HepG2 (cell line): Measurements from ENCODE around the gene ARF5. TPM values are rescaled to one million over a fixed set of nuclear protein-coding genes. Genes with fewer than 3 reads are reported as not detected.

Experiments used
- ARID3A ChIP-seq: IDR thresholded peaks from 2 replicates; pipeline ENCODE4 v1.6.1; 2012; ENCODE audit warnings: low read depth, low read length, improper control_type of control experiment
- CBX2 ChIP-seq, 2 experiments: fragments of 200-600 bp in 1 of 2; sonication (generic); formaldehyde crosslinking in 1 of 2; IDR thresholded peaks; 2 replicates each; pipeline versions ENCODE4 v1.7.0 to v1.8.1; 2018 to 2022; ENCODE audit warnings: low read depth in 2 of 2, low read length in 1 of 2, mild to moderate bottlenecking in 1 of 2, missing genetic modification reagents in 1 of 2
- ELF1 ChIP-seq: sonication (generic); formaldehyde crosslinking; IDR thresholded peaks from 2 replicates; pipeline ENCODE4 v1.4.0; 2020; ENCODE audit warnings: missing genetic modification reagents
- MZF1 ChIP-seq: sonication (generic); formaldehyde crosslinking; IDR thresholded peaks from 2 replicates; pipeline ENCODE4 v1.8.1; 2023; ENCODE audit warnings: mild to moderate bottlenecking, missing genetic modification reagents, borderline replicate concordance
- RFXANK ChIP-seq: IDR thresholded peaks from 2 replicates; pipeline ENCODE4 v1.6.1; 2016
- SMAD9 ChIP-seq: sonication (generic); formaldehyde crosslinking; IDR thresholded peaks from 2 replicates; pipeline ENCODE4 v1.5.1; 2020; ENCODE audit warnings: mild to moderate bottlenecking, missing genetic modification reagents
- SOX13 ChIP-seq, 3 experiments: fragments of 450-650 bp in 1 of 3; sonication (generic) in 1 of 3; formaldehyde crosslinking in 1 of 3; IDR thresholded peaks in 2 of 3; conservative IDR thresholded peaks in 1 of 3; 2 replicates each; pipeline versions ENCODE4 v1.5.0 to v1.6.1; 2016 to 2020; ENCODE audit warnings: antibody characterized with exemption in 1 of 3, mild to moderate bottlenecking in 1 of 3, missing compliant biosample characterization in 1 of 3, missing genetic modification reagents in 1 of 3, moderate library complexity in 1 of 3
- SP2 ChIP-seq: sonication (generic); formaldehyde crosslinking; IDR thresholded peaks from 2 replicates; pipeline ENCODE4 v1.5.1; 2020; ENCODE audit warnings: mild to moderate bottlenecking, missing genetic modification reagents
- TBL1XR1 ChIP-seq: fragments of 150-350 bp; IDR thresholded peaks from 2 replicates; pipeline ENCODE4 v1.6.1; 2014; ENCODE audit warnings: borderline replicate concordance, low read length; ENCODE audit not compliant: partially characterized antibody
- TBX3 ChIP-seq: fragments of 450-650 bp; IDR thresholded peaks from 2 replicates; pipeline ENCODE4 v1.6.1; 2017; ENCODE audit warnings: antibody characterized with exemption, mild to moderate bottlenecking, inconsistent platforms, borderline replicate concordance
- USF2 ChIP-seq, 2 experiments: sonication (generic) in 1 of 2; formaldehyde crosslinking in 1 of 2; IDR thresholded peaks; 2 replicates each; pipeline versions ENCODE4 v1.5.1 to v1.6.1; 2011 to 2020; ENCODE audit warnings: borderline replicate concordance in 1 of 2, low read depth in 1 of 2, low read length in 1 of 2, mild to moderate bottlenecking in 1 of 2, missing genetic modification reagents in 1 of 2, moderate library complexity in 1 of 2
- ZIK1 ChIP-seq: sonication (generic); formaldehyde crosslinking; IDR thresholded peaks from 2 replicates; pipeline ENCODE4 v1.5.0; 2020; ENCODE audit warnings: mild to moderate bottlenecking, low read depth, missing genetic modification reagents, borderline replicate concordance
- ZNF160 ChIP-seq: sonication (generic); formaldehyde crosslinking; IDR thresholded peaks from 2 replicates; pipeline ENCODE4 v1.8.0; 2022; ENCODE audit warnings: mild to moderate bottlenecking, inconsistent platforms, missing genetic modification reagents
- ZNF234 ChIP-seq: sonication (generic); formaldehyde crosslinking; conservative IDR thresholded peaks from 2 replicates; pipeline ENCODE4 v1.5.1; 2020; ENCODE audit warnings: mild to moderate bottlenecking, missing genetic modification reagents
- ZNF292 ChIP-seq: sonication (generic); formaldehyde crosslinking; IDR thresholded peaks from 2 replicates; pipeline ENCODE4 v1.8.1; 2022; ENCODE audit warnings: mild to moderate bottlenecking, low read depth, missing genetic modification reagents, borderline replicate concordance
- ZNF503 ChIP-seq: sonication (generic); formaldehyde crosslinking; IDR thresholded peaks from 2 replicates; pipeline ENCODE4 v1.4.0; 2020; ENCODE audit warnings: missing genetic modification reagents
- ZNF569 ChIP-seq: sonication (generic); formaldehyde crosslinking; IDR thresholded peaks from 2 replicates; pipeline ENCODE4 v1.5.0; 2020; ENCODE audit warnings: mild to moderate bottlenecking, missing genetic modification reagents, moderate library complexity, borderline replicate concordance
- polyA plus RNA-seq, 8 experiments: library from polyadenylated mRNA; depleted of rRNA in 3 of 8; stranded (reverse) in 7 of 8; unstranded in 1 of 8; fragments of >200 nt; fragmentation: Illumina TruSeq in 4 of 8; extraction: Trizol in 4 of 8; gene quantifications; 2 replicates each; pipeline versions ENCODE4 v1.2.1 to v1.2.3, GENCODE V29; 2011 to 2016; ENCODE audit warnings: low read depth in 4 of 8, missing spikeins in 1 of 8, mixed read lengths in 1 of 8; ENCODE audit not compliant: insufficient read depth in 1 of 8
- total RNA-seq, 5 experiments: library from RNA; depleted of rRNA; stranded (reverse); fragments of >200 nt; fragmentation: Illumina TruSeq; extraction: Trizol; gene quantifications; 2 replicates each; pipeline ENCODE4 v1.2.3, GENCODE V29; 2016; ENCODE audit warnings: low read depth in 1 of 5
- TF ChIP-seq, protein P1 (sequence below): sonication (generic); formaldehyde crosslinking; IDR thresholded peaks from 2 replicates; pipeline ENCODE4 v1.5.0; 2020; ENCODE audit warnings: missing genetic modification reagents
- TF ChIP-seq, protein P2 (sequence below), 2 experiments: fragments of 450-650 bp in 1 of 2; sonication (generic) in 1 of 2; formaldehyde crosslinking; IDR thresholded peaks; 2 replicates each; pipeline versions ENCODE4 v1.5.0 to v1.8.0; 2020 to 2022; ENCODE audit warnings: mild to moderate bottlenecking in 1 of 2, missing genetic modification reagents in 1 of 2

Gene ARF5
- total and polyA plus RNA-seq, 2 of the 13 experiments (the other 11 are each of a cell fraction or from before 2014, with no cell fraction given), result 109 to 135 TPM

GRCh38 chr7:127588697-127589482, 679 bp downstream of the ARF5 start (continued):
- no peak for TF ChIP-seq SMAD9 (CRISPR knock-in tag)
- TF ChIP-seq TBL1XR1, result no peak
- no peak for TF ChIP-seq ZNF569 (CRISPR knock-in tag)
- no peak for TF ChIP-seq TBX3
- no peak for TF ChIP-seq RFXANK (CRISPR knock-in tag)
- no peak for TF ChIP-seq SOX13 (IDR thresholded peaks at IDR 0.05)
- TF ChIP-seq SOX13 (CRISPR knock-in tag; conservative IDR thresholded peaks at IDR 0.05 in 1 of 2, IDR thresholded peaks at IDR 0.05 in 1 of 2), result 0 out of 4 replicates have a peak, but pooled peaks of 1 of the 2 experiments have one; percentile 7
- no peak for TF ChIP-seq SP2
- TF ChIP-seq MZF1, result no peak
- TF ChIP-seq CBX2 (IDR thresholded peaks at IDR 0.05; ENCODE audit: low read depth, low read length), result no peak
- TF ChIP-seq CBX2 (CRISPR knock-in tag; IDR thresholded peaks at IDR 0.05; ENCODE audit: low read depth), result no peak
- no peak for TF ChIP-seq ZIK1 (CRISPR knock-in tag)
- TF ChIP-seq ARID3A, result no peak
- TF ChIP-seq, protein P1, sequence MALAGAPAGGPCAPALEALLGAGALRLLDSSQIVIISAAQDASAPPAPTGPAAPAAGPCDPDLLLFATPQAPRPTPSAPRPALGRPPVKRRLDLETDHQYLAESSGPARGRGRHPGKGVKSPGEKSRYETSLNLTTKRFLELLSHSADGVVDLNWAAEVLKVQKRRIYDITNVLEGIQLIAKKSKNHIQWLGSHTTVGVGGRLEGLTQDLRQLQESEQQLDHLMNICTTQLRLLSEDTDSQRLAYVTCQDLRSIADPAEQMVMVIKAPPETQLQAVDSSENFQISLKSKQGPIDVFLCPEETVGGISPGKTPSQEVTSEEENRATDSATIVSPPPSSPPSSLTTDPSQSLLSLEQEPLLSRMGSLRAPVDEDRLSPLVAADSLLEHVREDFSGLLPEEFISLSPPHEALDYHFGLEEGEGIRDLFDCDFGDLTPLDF (CRISPR knock-in tag), result no peak
- TF ChIP-seq ZNF160 (CRISPR knock-in tag), result no peak
- TF ChIP-seq, protein P2, sequence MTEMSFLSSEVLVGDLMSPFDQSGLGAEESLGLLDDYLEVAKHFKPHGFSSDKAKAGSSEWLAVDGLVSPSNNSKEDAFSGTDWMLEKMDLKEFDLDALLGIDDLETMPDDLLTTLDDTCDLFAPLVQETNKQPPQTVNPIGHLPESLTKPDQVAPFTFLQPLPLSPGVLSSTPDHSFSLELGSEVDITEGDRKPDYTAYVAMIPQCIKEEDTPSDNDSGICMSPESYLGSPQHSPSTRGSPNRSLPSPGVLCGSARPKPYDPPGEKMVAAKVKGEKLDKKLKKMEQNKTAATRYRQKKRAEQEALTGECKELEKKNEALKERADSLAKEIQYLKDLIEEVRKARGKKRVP (CRISPR knock-in tag; IDR thresholded peaks at IDR 0.05), result no peak
- no peak for TF ChIP-seq ELF1
- no peak for TF ChIP-seq ZNF234 (CRISPR knock-in tag)
- no peak for TF ChIP-seq ZNF292 (CRISPR knock-in tag)
- no peak for TF ChIP-seq ZNF503 (CRISPR knock-in tag)
- no peak for TF ChIP-seq USF2 (IDR thresholded peaks at IDR 0.05; ENCODE audit: low read depth, low read length)
- TF ChIP-seq USF2 (CRISPR knock-in tag; IDR thresholded peaks at IDR 0.05; ENCODE audit: borderline replicate concordance), result no peak
